ENCODE results near the gene EPN2.
A peak's percentile ranks its signal among the peaks of the same experiment; 100 is the strongest.

Gene EPN2

GRCh38 chr17:19237389-19238166 lies 412 bp downstream of the EPN2 start:
- ChIA-PET POLR2A (interaction anchor here (1.0 to 1.9 kb wide), 3 partner anchors 10 to 71 kb away, joined by 5 to 6 read pairs (median 5); no protein-coding TSS in a partner anchor), CTCF (interaction anchor here (0.6 to 1.4 kb wide), 2 partner anchors 11 to 25 kb away, joined by 3 to 8 read pairs; no protein-coding TSS in a partner anchor)
- TF ChIP-seq FOXK2 (IDR thresholded peaks at IDR 0.05) (no peak), LEF1 (IDR thresholded peaks at IDR 0.05; ENCODE audit: borderline replicate concordance) (0 out of 2 replicates have a peak, but pooled peaks have one; percentile 27), ARNT (IDR thresholded peaks at IDR 0.05) (no peak), ELF4 (IDR thresholded peaks at IDR 0.05) (no peak), FOXM1 (IDR thresholded peaks at IDR 0.05; ENCODE audit: borderline replicate concordance) (no peak), HDGF (IDR thresholded peaks at IDR 0.05; ENCODE audit: borderline replicate concordance) (no peak)
- DNase-seq (ENCODE audit: extremely low spot score), result peak; percentile 24

GRCh38 chr17:19238167-19238505 lies 970 bp downstream of the EPN2 start:
- TF ChIP-seq PKNOX1 (IDR thresholded peaks at IDR 0.05) (no peak), SP1 (IDR thresholded peaks at IDR 0.05) (no peak)
- ChIA-PET CTCF (interaction anchor here (0.6 to 1.4 kb wide), 2 partner anchors 10 to 24 kb away, joined by 3 to 8 read pairs; no protein-coding TSS in a partner anchor), POLR2A (interaction anchor here (1.0 to 1.9 kb wide), 3 partner anchors 10 to 71 kb away, joined by 5 to 6 read pairs (median 5); no protein-coding TSS in a partner anchor)
- DNase-seq (ENCODE audit: extremely low spot score), result peak; percentile 27

- ChIA-PET POLR2A (interaction anchor here (0.6 to 1.9 kb wide), 2 partner anchors 8 to 10 kb away, joined by 3 to 6 read pairs; no protein-coding TSS in a partner anchor), CTCF (interaction anchor here (0.7 to 1.1 kb wide), 2 partner anchors 9 to 33 kb away, joined by 3 read pairs; no protein-coding TSS in a partner anchor)
- TF ChIP-seq ARNT (IDR thresholded peaks at IDR 0.05), result no peak
- TF ChIP-seq BHLHE40 (IDR thresholded peaks at IDR 0.05; ENCODE audit: borderline replicate concordance), result no peak
- TF ChIP-seq FOXK2 (IDR thresholded peaks at IDR 0.05), result no peak
- DNase-seq (ENCODE audit: extremely low spot score), result no peak
Measured at GRCh38 chr17:19239544-19239943, 2.4 kb downstream of the EPN2 start.

GRCh38 chr17:19242323-19242722 lies 5.2 kb downstream of the EPN2 start:
- POLR2A ChIA-PET, result no interaction called here
- CTCF ChIA-PET, result interaction anchor here (0.6 kb wide), 1 partner anchor 1648 kb away, joined by 3 read pairs; no protein-coding TSS in a partner anchor
- DNase-seq (ENCODE audit: extremely low spot score), result no peak
- TF ChIP-seq LEF1 (IDR thresholded peaks at IDR 0.05; ENCODE audit: borderline replicate concordance), result no peak
- no peak for TF ChIP-seq SUZ12 (IDR thresholded peaks at IDR 0.05)
- no peak for TF ChIP-seq L3MBTL2 (conservative IDR thresholded peaks at IDR 0.05)
- TF ChIP-seq FOXA1 (IDR thresholded peaks at IDR 0.05), result no peak
- no peak for TF ChIP-seq NFRKB (IDR thresholded peaks at IDR 0.05)
- no peak for TF ChIP-seq SP1 (IDR thresholded peaks at IDR 0.05)
- TF ChIP-seq ELF4 (IDR thresholded peaks at IDR 0.05), result no peak
- no peak for TF ChIP-seq BHLHE40 (IDR thresholded peaks at IDR 0.05; ENCODE audit: borderline replicate concordance)
- TF ChIP-seq FOXM1 (IDR thresholded peaks at IDR 0.05; ENCODE audit: borderline replicate concordance), result no peak

GRCh38 chr17:19242926-19243325 lies 5.8 kb downstream of the EPN2 start:
- CTCF ChIA-PET, result interaction anchor here (0.6 kb wide), 1 partner anchor 1647 kb away, joined by 3 read pairs; no protein-coding TSS in a partner anchor
- DNase-seq (ENCODE audit: extremely low spot score), result no peak
- POLR2A ChIA-PET, result no interaction called here
- no peak for TF ChIP-seq PKNOX1 (IDR thresholded peaks at IDR 0.05)
- no peak for TF ChIP-seq L3MBTL2 (conservative IDR thresholded peaks at IDR 0.05)
- TF ChIP-seq SP1 (IDR thresholded peaks at IDR 0.05), result no peak
- no peak for TF ChIP-seq ELF4 (IDR thresholded peaks at IDR 0.05)
- TF ChIP-seq SUZ12 (IDR thresholded peaks at IDR 0.05), result no peak
- no peak for TF ChIP-seq ZNF384 (IDR thresholded peaks at IDR 0.05)
- TF ChIP-seq FOXK2 (IDR thresholded peaks at IDR 0.05), result no peak
- no peak for TF ChIP-seq TARDBP (IDR thresholded peaks at IDR 0.05)
- TF ChIP-seq LEF1 (IDR thresholded peaks at IDR 0.05; ENCODE audit: borderline replicate concordance), result no peak
- TF ChIP-seq NFRKB (IDR thresholded peaks at IDR 0.05), result no peak

- POLR2A ChIA-PET, result no interaction called here
- CTCF ChIA-PET, result no interaction called here
- TF ChIP-seq FOXK2 (IDR thresholded peaks at IDR 0.05) (no peak), PKNOX1 (IDR thresholded peaks at IDR 0.05) (peak; percentile 49; the same call in 1 of the 2 replicates)
- no peak for DNase-seq (ENCODE audit: extremely low spot score)
Measured at GRCh38 chr17:19243838-19244237, 6.7 kb downstream of the EPN2 start.

GRCh38 chr17:19244357-19244756 lies 7.2 kb downstream of the EPN2 start:
- ChIA-PET CTCF (no interaction called here), POLR2A (no interaction called here)
- no peak for TF ChIP-seq ZNF384 (IDR thresholded peaks at IDR 0.05)
- no peak for TF ChIP-seq FOXA1 (IDR thresholded peaks at IDR 0.05)
- TF ChIP-seq ARNT (IDR thresholded peaks at IDR 0.05), result no peak
- TF ChIP-seq L3MBTL2 (conservative IDR thresholded peaks at IDR 0.05), result no peak
- no peak for TF ChIP-seq HDGF (IDR thresholded peaks at IDR 0.05; ENCODE audit: borderline replicate concordance)
- TF ChIP-seq NFRKB (IDR thresholded peaks at IDR 0.05), result no peak
- TF ChIP-seq LEF1 (IDR thresholded peaks at IDR 0.05; ENCODE audit: borderline replicate concordance), result no peak
- TF ChIP-seq FOXM1 (IDR thresholded peaks at IDR 0.05; ENCODE audit: borderline replicate concordance), result no peak
- TF ChIP-seq SUZ12 (IDR thresholded peaks at IDR 0.05), result no peak
- TF ChIP-seq ELF4 (IDR thresholded peaks at IDR 0.05), result no peak
- no peak for TF ChIP-seq SP1 (IDR thresholded peaks at IDR 0.05)
- TF ChIP-seq PKNOX1 (IDR thresholded peaks at IDR 0.05), result no peak
- TF ChIP-seq BHLHE40 (IDR thresholded peaks at IDR 0.05; ENCODE audit: borderline replicate concordance), result no peak
- TF ChIP-seq TARDBP (IDR thresholded peaks at IDR 0.05), result no peak
- TF ChIP-seq FOXK2 (IDR thresholded peaks at IDR 0.05), result no peak
- TF ChIP-seq CTBP1 (IDR thresholded peaks at IDR 0.05; ENCODE audit: borderline replicate concordance), result no peak
- DNase-seq (ENCODE audit: extremely low spot score), result no peak
